Gastroesophageal sphincter (tissue), 4 donors: Measurements from ENCODE around the gene PICK1. TPM values are rescaled to one million over a fixed set of nuclear protein-coding genes. Genes with fewer than 3 reads are reported as not detected.
A peak's percentile ranks its signal among the peaks of the same experiment; 100 is the strongest.
"Not testable (repeated sequence)": the region's sequence is repeated elsewhere in the genome, so short reads cannot be mapped to it uniquely, and the experiment has no call there.

Experiments
- ATAC-seq: fragments of 150-250 bp; one replicate; pipeline ENCODE4 v1.9.1; 2016; ENCODE audit warnings: mild to moderate bottlenecking, moderate library complexity
- H3K27ac ChIP-seq, 4 donors: fragments of 200-600 bp; sonication (generic) in 3 of 4; 1 replicate in 3 of 4; 2 replicates in 1 of 4; pipeline ENCODE4 v1.5.1; 2016 to 2019
- H3K27me3 ChIP-seq: fragments of 200-600 bp; sonication (generic); one replicate; pipeline ENCODE4 v1.5.1; 2019
- H3K36me3 ChIP-seq, 2 donors: fragments of 200-600 bp; sonication (generic); one replicate each; pipeline ENCODE4 v1.5.1; 2019; ENCODE audit warnings: control low read depth in 1 of 2
- H3K4me1 ChIP-seq, 3 donors: fragments of 200-600 bp; sonication (generic); 1 replicate in 2 of 3; 2 replicates in 1 of 3; pipeline ENCODE4 v1.5.1; 2016 to 2019; ENCODE audit warnings: control low read depth in 2 of 3
- H3K4me3 ChIP-seq, 2 donors: fragments of 200-600 bp; sonication (generic); one replicate each; pipeline ENCODE4 v1.5.1; 2019; ENCODE audit warnings: mild to moderate bottlenecking in 1 of 2, moderate library complexity in 1 of 2
- H3K9me3 ChIP-seq, 3 donors: fragments of 200-600 bp; sonication (generic); one replicate each; pipeline ENCODE4 v1.5.1; 2017 to 2019; ENCODE audit warnings: control low read depth in 2 of 3
- EP300 ChIP-seq: sonication (generic); formaldehyde crosslinking; IDR thresholded peaks from one replicate; pipeline ENCODE4 v1.6.1; 2017; ENCODE audit warnings: antibody characterized with exemption, mild to moderate bottlenecking
- POLR2A ChIP-seq, 2 donors: fragments of 450-650 bp; IDR thresholded peaks; one replicate each; pipeline ENCODE4 v1.6.1; 2017; ENCODE audit warnings: antibody characterized with exemption in 2 of 2, mild to moderate bottlenecking in 2 of 2, moderate library complexity in 1 of 2
- POLR2AphosphoS5 ChIP-seq: sonication (generic); formaldehyde crosslinking; IDR thresholded peaks from one replicate; pipeline ENCODE4 v1.6.1; 2017; ENCODE audit warnings: antibody characterized with exemption
- WGBS, 2 donors: methylation state at CpG; one replicate each; pipeline ENCODE4 v1.1.5; 2018; ENCODE audit warnings: low coverage in 1 of 2; 5-methylcytosine and 5-hydroxymethylcytosine counted together
- total RNA-seq, 4 donors: library from RNA; depleted of rRNA; stranded (reverse); fragments of >200 nt; gene quantifications; one replicate each; pipeline ENCODE4 v1.1.0, GENCODE V29; 2016
- TF ChIP-seq, protein P1 (sequence below), 4 experiments: fragments of 200-600 bp in 2 of 4; fragments of 450-650 bp in 2 of 4; sonication (generic) in 1 of 4; IDR thresholded peaks; one replicate each; pipeline ENCODE4 v1.5.1; 2017 to 2019; ENCODE audit warnings: antibody characterized with exemption in 4 of 4, mild to moderate bottlenecking in 2 of 4, moderate library complexity in 2 of 4

PICK1 gene
- total RNA-seq, 4 donors from 2014 or later = 20.3 to 35.3 (median 25.7) TPM

DNA sequence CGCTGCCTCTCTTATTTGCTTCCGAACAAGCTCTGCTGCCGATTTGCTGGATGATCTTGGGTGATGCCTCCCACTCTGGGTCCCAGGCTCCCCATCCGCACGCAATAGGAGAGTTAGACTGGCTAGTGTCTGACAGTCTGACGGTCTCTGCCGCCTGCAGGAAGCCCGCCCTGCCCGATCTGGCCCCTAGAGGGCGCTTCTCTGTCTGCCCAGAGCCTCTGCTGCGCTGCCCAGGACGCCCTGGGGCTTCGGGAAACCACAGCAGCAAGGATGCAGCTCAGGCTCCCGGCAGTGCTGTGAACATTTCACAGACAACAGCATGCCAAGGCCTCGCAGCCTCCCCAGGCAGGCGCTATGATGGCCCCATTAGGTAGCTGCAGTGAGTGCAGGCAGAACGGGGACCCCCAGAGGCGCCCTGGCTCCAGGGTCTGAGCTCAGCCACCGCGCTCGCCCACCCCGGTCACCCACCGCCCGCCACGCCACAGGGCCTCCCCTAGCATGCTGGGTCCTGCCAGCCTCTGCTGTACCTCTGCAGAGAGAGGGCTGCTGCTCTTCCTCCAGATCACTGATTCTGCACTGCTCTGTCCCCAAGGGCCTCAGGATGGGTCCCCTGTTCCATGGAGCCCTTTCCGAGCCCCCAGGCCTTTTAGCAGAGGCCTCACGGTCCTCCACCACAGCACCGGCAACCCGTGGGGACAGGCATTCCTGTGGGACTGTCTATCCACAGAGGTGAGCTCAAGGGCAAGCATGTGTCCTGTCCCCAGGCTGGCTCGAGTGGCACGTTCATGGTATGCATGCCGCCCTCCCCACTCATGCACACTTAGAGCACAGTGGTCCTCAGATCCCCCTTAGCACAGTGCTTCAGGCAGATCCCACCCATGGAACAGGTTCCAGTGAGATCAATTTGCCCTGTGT, 57.5 kb downstream of the PICK1 start:
- no peak for TF ChIP-seq POLR2AphosphoS5
- TF ChIP-seq, protein P1, sequence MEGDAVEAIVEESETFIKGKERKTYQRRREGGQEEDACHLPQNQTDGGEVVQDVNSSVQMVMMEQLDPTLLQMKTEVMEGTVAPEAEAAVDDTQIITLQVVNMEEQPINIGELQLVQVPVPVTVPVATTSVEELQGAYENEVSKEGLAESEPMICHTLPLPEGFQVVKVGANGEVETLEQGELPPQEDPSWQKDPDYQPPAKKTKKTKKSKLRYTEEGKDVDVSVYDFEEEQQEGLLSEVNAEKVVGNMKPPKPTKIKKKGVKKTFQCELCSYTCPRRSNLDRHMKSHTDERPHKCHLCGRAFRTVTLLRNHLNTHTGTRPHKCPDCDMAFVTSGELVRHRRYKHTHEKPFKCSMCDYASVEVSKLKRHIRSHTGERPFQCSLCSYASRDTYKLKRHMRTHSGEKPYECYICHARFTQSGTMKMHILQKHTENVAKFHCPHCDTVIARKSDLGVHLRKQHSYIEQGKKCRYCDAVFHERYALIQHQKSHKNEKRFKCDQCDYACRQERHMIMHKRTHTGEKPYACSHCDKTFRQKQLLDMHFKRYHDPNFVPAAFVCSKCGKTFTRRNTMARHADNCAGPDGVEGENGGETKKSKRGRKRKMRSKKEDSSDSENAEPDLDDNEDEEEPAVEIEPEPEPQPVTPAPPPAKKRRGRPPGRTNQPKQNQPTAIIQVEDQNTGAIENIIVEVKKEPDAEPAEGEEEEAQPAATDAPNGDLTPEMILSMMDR (IDR thresholded peaks at IDR 0.05) = peak in 3 of 4 experiments; percentile 82 to 94 (median 90)
- Histone ChIP-seq H3K4me3 (no peak overlapping the region), H3K9me3 (no peaks in the 10 kb centered on the region), H3K36me3 (peaks cover 0 to 39% of the 10 kb centered on the region in 2 donors), H3K27me3 (no peaks in the 10 kb centered on the region), H3K27ac (no peak overlapping the region), H3K4me1 (peaks cover 0 to 15% (median 0%) of the 10 kb centered on the region in 3 donors)
- ATAC-seq = peak; percentile 87
- 0 to 80% methylated on average over 1 to 2 of the region's 32 CpGs for WGBS, 2 donors

- WGBS, 2 donors = 78% methylated on average over 7 of the region's 31 CpGs; no CpG with 5 or more reads in 1 of the 2 donors
- Histone ChIP-seq H3K9me3 (no peaks in the 10 kb centered on the region), H3K27me3 (no peaks in the 10 kb centered on the region), H3K27ac (no peak overlapping the region), H3K36me3 (peaks cover 0 to 44% of the 10 kb centered on the region in 2 donors), H3K4me3 (no peak overlapping the region), H3K4me1 (peaks cover 0 to 14% (median 0%) of the 10 kb centered on the region in 3 donors)
- TF ChIP-seq EP300 = no peak
- no peak for TF ChIP-seq POLR2A (IDR thresholded peaks at IDR 0.05)
- no peak for TF ChIP-seq POLR2AphosphoS5
- TF ChIP-seq, protein P1 (IDR thresholded peaks at IDR 0.05) = no peak
- no peak for ATAC-seq
Observed at GRCh38 chr22:38115423-38116205, 58.4 kb downstream of the PICK1 start.

DNA sequence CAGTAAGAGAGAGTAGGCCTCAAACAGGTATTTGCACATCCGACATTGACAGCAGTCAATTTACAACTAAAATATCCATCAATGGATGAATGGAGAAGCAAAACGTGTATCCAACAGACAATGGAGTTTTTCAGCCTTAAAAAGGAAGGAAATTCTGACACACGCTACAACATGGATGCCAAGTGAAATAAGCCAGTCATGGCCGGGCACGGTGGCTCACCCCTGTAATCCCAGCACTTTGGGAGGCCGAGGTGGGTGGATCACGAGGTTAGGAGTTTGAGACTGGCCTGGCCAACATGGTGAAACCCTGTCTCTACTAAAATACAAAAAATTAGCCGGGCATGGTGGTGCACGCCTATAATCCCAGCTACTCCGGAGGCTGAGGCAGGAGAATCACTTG, 60.4 kb downstream of the PICK1 start:
- 86 to 95% methylated on average over 3 to 10 of the region's 10 CpGs for WGBS, 2 donors
- H3K9me3 ChIP-seq, H3K4me1 ChIP-seq, H3K27me3 ChIP-seq, H3K27ac ChIP-seq, H3K4me3 ChIP-seq, ATAC-seq: not testable (repeated sequence)
- peaks cover 0 to 33% of the 10 kb centered on the region in 2 donors for H3K36me3 ChIP-seq

- Histone ChIP-seq H3K4me1 (peaks cover 0 to 9% (median 0%) of the 10 kb centered on the region in 3 donors), H3K9me3 (no peaks in the 10 kb centered on the region), H3K27me3 (no peaks in the 10 kb centered on the region), H3K27ac (no peak overlapping the region), H3K4me3 (no peak overlapping the region), H3K36me3 (peaks cover 0 to 27% of the 10 kb centered on the region in 2 donors)
- TF ChIP-seq, protein P1 (IDR thresholded peaks at IDR 0.05) = no peak
- TF ChIP-seq EP300 (no peak), POLR2A (IDR thresholded peaks at IDR 0.05) (no peak), POLR2AphosphoS5 (no peak)
- WGBS, 2 donors = 90 to 94% methylated on average over 3 of the region's 3 CpGs
- ATAC-seq = no peak
Observed at GRCh38 chr22:38118182-38118581, 61.0 kb downstream of the PICK1 start.

- not testable (repeated sequence) for H3K9me3 ChIP-seq, H3K4me1 ChIP-seq, H3K27me3 ChIP-seq, H3K27ac ChIP-seq, H3K4me3 ChIP-seq, ATAC-seq
- H3K36me3 ChIP-seq = peaks cover 0 to 25% of the 10 kb centered on the region in 2 donors
- 100% methylated on average over 1 of the region's 2 CpGs for WGBS, 2 donors
Observed at GRCh38 chr22:38118747-38119146, 61.5 kb downstream of the PICK1 start.
